Measurements from ENCODE around the gene NSMCE1. TPM values are rescaled to one million over a fixed set of nuclear protein-coding genes. Genes with fewer than 3 reads are reported as not detected.

The NSMCE1 gene
- total RNA-seq, 1 donor from 2014 or later: 33.3 TPM

DNA sequence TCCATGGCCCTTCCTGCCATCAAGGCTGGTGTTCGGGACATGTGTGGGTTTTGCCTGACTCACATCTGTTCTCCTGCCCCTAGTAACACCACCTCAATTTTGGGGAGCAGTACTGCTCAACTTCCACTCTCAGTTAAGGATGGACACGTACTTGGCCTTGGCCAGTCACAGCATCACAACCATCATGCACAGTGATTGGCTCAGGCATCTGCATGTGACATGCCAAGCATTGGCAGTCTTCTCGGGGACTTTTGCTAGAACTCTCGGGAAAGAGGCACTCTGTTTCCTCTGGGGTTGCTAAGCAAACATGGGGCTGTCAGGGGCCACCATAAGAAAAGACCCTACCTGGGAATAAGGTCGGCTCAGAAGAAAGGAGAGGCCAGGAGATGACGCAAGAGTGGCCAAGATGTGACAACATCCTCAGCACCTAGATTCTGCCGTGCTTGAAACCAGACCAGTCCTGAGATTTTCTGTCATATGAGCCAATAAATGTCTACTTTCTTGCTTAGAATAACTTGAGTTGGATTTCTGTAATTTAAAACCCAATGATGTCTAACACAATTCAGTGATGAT lies 77.1 kb downstream of the NSMCE1 start:
- H3K27me3 Mint-ChIP-seq: peaks cover 3% of the 10 kb centered on the region
- no peaks in the 10 kb centered on the region for H3K4me1 Mint-ChIP-seq (ENCODE audit: unreplicated experiment)
- no peak for TF ChIP-seq CTCF (conservative IDR thresholded peaks at IDR 0.05)
- no peaks in the 10 kb centered on the region for H3K9me3 Mint-ChIP-seq
- DNase-seq (ENCODE audit: extremely low spot score, unreplicated experiment): no peak
- no peaks in the 10 kb centered on the region for H3K36me3 Mint-ChIP-seq
- no peak overlapping the region for H3K27ac Mint-ChIP-seq
- no peak overlapping the region for H3K4me3 Mint-ChIP-seq

GRCh38 chr16:27190316-27190871 lies 78.2 kb downstream of the NSMCE1 start:
- peaks cover 3% of the 10 kb centered on the region for H3K27me3 Mint-ChIP-seq
- no peaks in the 10 kb centered on the region for H3K9me3 Mint-ChIP-seq
- no peak for TF ChIP-seq CTCF (conservative IDR thresholded peaks at IDR 0.05)
- no peak overlapping the region for H3K27ac Mint-ChIP-seq
- no peaks in the 10 kb centered on the region for H3K4me1 Mint-ChIP-seq (ENCODE audit: unreplicated experiment)
- H3K36me3 Mint-ChIP-seq: no peaks in the 10 kb centered on the region
- no peak for DNase-seq (ENCODE audit: extremely low spot score, unreplicated experiment)
- H3K4me3 Mint-ChIP-seq: no peak overlapping the region

- no peak for TF ChIP-seq CTCF (conservative IDR thresholded peaks at IDR 0.05)
- H3K9me3 Mint-ChIP-seq: no peaks in the 10 kb centered on the region
- H3K4me3 Mint-ChIP-seq: no peak overlapping the region
- no peak for DNase-seq (ENCODE audit: extremely low spot score, unreplicated experiment)
- no peaks in the 10 kb centered on the region for H3K36me3 Mint-ChIP-seq
- no peak overlapping the region for H3K27ac Mint-ChIP-seq
- peaks cover 3% of the 10 kb centered on the region for H3K27me3 Mint-ChIP-seq
- H3K4me1 Mint-ChIP-seq (ENCODE audit: unreplicated experiment): no peaks in the 10 kb centered on the region
Measured at GRCh38 chr16:27189335-27189972, 79.1 kb downstream of the NSMCE1 start.

DNA sequence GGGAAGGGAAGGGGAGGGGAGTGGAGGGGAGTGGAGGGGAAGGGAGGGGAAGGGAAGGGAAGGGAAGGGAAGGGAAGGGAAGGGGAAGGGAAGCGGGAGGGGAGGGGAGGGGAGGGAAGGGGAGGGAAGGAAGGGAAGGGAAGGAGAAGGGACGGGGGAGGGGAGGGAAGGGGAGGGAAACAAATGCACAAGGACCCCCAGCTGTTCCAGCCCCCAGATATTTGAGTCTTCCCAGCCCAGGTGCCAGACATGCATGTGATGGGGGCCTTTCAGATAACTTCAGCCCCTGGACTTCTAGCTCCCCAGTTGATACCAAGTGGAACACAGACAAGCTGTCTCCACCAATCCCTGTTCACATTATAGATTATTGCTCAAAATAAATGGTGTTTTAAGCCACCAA lies 79.9 kb downstream of the NSMCE1 start:
- Mint-ChIP-seq H3K4me1 (ENCODE audit: unreplicated experiment) (no peaks in the 10 kb centered on the region), H3K9me3 (no peaks in the 10 kb centered on the region), H3K27me3 (peaks cover 3% of the 10 kb centered on the region), H3K4me3 (no peak overlapping the region), H3K36me3 (no peaks in the 10 kb centered on the region), H3K27ac (no peak overlapping the region)
- no peak for DNase-seq (ENCODE audit: extremely low spot score, unreplicated experiment)
- TF ChIP-seq CTCF (conservative IDR thresholded peaks at IDR 0.05): no peak

DNA sequence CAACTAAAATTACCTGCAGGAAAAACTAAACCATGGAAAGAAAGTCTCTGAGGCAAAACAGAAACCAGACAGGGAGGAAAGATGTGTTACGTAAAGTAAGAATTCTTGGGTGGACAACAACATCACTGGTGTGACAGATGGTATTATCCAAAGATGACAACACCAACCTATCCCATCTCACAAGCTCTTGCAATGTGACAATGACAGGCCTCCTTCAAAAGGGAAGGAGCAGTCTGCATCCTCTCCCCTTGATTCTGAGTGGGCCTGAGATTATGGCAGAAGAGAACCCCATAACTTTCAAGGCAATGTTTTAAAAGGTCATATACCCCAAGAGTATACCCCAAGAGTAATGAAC lies 82.8 kb downstream of the NSMCE1 start:
- Mint-ChIP-seq H3K36me3 (no peaks in the 10 kb centered on the region), H3K4me1 (ENCODE audit: unreplicated experiment) (no peaks in the 10 kb centered on the region), H3K9me3 (no peaks in the 10 kb centered on the region), H3K27me3 (peaks cover 12% of the 10 kb centered on the region), H3K4me3 (no peak overlapping the region), H3K27ac (no peak overlapping the region)
- no peak for DNase-seq (ENCODE audit: extremely low spot score, unreplicated experiment)
- TF ChIP-seq CTCF (conservative IDR thresholded peaks at IDR 0.05): no peak
